ENCODE results near the gene MESP2. TPM values are rescaled to one million over a fixed set of nuclear protein-coding genes. Genes with fewer than 3 reads are reported as not detected.
A peak's percentile ranks its signal among the peaks of the same experiment; 100 is the strongest.

Gene MESP2
- total RNA-seq, 2 experiments from 2014 or later = not detected

DNA sequence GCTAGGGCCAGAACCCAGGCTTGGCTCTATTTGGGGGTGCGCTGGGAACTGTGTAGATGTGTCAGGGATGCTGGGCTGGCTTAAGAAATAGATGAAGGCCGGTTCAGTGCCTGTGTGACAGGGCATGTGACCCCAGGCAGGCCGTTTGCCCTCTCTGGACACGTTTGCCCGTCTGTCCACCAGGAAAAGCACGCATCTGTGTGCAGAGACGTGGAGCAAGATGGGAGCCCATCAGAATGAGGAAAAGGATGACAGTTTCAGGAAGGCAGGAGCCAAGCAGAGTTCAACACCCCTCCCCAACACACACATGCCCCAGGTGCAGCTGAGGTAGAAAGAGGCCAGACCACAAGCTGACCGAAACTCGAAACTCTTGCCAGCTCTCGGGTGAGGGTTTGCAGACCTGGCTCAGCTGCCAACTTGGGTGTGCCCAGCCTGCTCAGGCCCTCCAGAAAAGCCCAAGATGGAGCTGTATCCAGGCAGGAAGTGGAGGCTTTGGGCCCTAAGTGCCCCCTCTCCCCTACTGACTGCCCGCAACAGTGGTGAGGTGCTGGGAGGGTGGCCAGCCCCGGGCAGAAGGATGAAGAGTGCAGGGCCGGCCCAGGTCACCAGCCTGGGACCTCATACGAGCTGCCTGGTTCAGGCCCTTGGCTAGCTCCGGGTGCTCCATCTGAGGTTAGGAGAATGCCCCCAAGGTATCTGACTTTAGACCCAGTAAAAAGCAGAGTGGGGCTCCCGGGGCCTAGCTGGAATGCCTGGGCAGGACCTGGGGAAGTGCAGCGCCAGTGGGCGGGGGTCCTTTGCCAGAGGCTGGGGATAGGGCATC, 14.9 kb upstream of the MESP2 start:
- ChIA-PET POLR2A (interaction anchor here (0.6 to 1.4 kb wide), 5 partner anchors 12 to 565 kb away, joined by 3 to 5 read pairs (median 3); no protein-coding TSS in a partner anchor), CTCF (ENCODE audit: unreplicated experiment) (interaction anchor here (0.6 to 1.5 kb wide), 4 partner anchors 18 to 114 kb away, joined by 3 to 5 read pairs (median 4); no protein-coding TSS in a partner anchor)
- intact Hi-C loops (cut with micrococcal nuclease; ENCODE audit: unreplicated experiment) = loop anchor here (5.0 kb wide), 1 partner anchor 311 kb away; no protein-coding TSS in a partner anchor
- no peaks in the 10 kb centered on the region for H3K9me2 ChIP-seq (ENCODE audit: insufficient read depth, low read length)
- no peaks in the 10 kb centered on the region for H3K36me3 ChIP-seq (ENCODE audit: insufficient read depth, low read length)
- no peak overlapping the region for H3K4me2 ChIP-seq (ENCODE audit: low read length)
- no peaks in the 10 kb centered on the region for H3K4me1 ChIP-seq (ENCODE audit: insufficient read depth, low read length, poor library complexity, severe bottlenecking)
- TF ChIP-seq, protein P1, sequence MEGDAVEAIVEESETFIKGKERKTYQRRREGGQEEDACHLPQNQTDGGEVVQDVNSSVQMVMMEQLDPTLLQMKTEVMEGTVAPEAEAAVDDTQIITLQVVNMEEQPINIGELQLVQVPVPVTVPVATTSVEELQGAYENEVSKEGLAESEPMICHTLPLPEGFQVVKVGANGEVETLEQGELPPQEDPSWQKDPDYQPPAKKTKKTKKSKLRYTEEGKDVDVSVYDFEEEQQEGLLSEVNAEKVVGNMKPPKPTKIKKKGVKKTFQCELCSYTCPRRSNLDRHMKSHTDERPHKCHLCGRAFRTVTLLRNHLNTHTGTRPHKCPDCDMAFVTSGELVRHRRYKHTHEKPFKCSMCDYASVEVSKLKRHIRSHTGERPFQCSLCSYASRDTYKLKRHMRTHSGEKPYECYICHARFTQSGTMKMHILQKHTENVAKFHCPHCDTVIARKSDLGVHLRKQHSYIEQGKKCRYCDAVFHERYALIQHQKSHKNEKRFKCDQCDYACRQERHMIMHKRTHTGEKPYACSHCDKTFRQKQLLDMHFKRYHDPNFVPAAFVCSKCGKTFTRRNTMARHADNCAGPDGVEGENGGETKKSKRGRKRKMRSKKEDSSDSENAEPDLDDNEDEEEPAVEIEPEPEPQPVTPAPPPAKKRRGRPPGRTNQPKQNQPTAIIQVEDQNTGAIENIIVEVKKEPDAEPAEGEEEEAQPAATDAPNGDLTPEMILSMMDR (conservative IDR thresholded peaks at IDR 0.05; ENCODE audit: low read length) = peak; percentile 53
- no peak for TF ChIP-seq EZH2phosphoT487 (IDR thresholded peaks at IDR 0.05; ENCODE audit: borderline replicate concordance, low read depth, low read length)
- H4K20me1 ChIP-seq (ENCODE audit: insufficient read depth, low read length) = no peaks in the 10 kb centered on the region
- no peaks in the 10 kb centered on the region for H3K9me3 ChIP-seq (ENCODE audit: low read length)
- BruUV-seq (replicated peaks) = no TSS peak
- H3K4me3 ChIP-seq (ENCODE audit: low read depth, low read length, poor library complexity, severe bottlenecking) = no peak overlapping the region
- no peak overlapping the region for H3K27ac ChIP-seq (ENCODE audit: low read depth, low read length, poor library complexity, severe bottlenecking)
- H2AFZ ChIP-seq (ENCODE audit: low read length) = no peak overlapping the region
- no peak for DNase-seq (ENCODE audit: low spot score)
- H3K79me2 ChIP-seq (ENCODE audit: insufficient read depth, low read depth, low read length) = no peaks in the 10 kb centered on the region

DNA sequence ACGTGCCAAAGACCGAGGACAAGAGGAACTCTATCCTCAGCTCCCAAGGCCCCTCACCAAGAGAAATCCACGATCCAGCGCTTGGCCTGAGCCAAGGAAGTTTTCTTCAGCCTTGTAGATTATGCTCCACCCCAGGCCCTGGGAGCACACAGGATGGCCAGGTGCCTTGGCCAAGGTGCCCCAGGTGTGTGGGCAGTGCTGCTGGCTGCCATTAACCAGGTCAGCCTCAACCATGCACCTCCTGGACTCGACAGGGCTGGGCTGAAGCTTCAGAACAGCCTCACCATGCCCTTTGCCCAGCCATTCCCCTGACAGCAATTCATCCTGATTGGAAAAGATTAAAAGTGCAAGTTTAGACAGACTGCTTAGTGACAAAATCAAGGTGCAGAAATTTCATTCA, 14.2 kb upstream of the MESP2 start:
- intact Hi-C loops (cut with micrococcal nuclease; ENCODE audit: unreplicated experiment) = loop anchor here (2.0 to 5.0 kb wide), 2 partner anchors 241 to 310 kb away; no protein-coding TSS in a partner anchor
- DNase-seq (ENCODE audit: low spot score) = no peak
- ChIA-PET CTCF (ENCODE audit: unreplicated experiment) (interaction anchor here (0.8 kb wide), 1 partner anchor 113 kb away, joined by 3 read pairs; no protein-coding TSS in a partner anchor), POLR2A (interaction anchor here (0.9 to 1.3 kb wide), 2 partner anchors 11 to 113 kb away, joined by 3 to 5 read pairs; no protein-coding TSS in a partner anchor)
- Histone ChIP-seq H3K9me3 (ENCODE audit: low read length) (no peaks in the 10 kb centered on the region), H3K27ac (ENCODE audit: low read depth, low read length, poor library complexity, severe bottlenecking) (no peak overlapping the region), H3K4me2 (ENCODE audit: low read length) (no peak overlapping the region), H3K9me2 (ENCODE audit: insufficient read depth, low read length) (no peaks in the 10 kb centered on the region), H3K4me1 (ENCODE audit: insufficient read depth, low read length, poor library complexity, severe bottlenecking) (no peaks in the 10 kb centered on the region), H2AFZ (ENCODE audit: low read length) (no peak overlapping the region), H3K79me2 (ENCODE audit: insufficient read depth, low read depth, low read length) (no peaks in the 10 kb centered on the region), H3K4me3 (ENCODE audit: low read depth, low read length, poor library complexity, severe bottlenecking) (no peak overlapping the region), H4K20me1 (ENCODE audit: insufficient read depth, low read length) (no peaks in the 10 kb centered on the region), H3K36me3 (ENCODE audit: insufficient read depth, low read length) (no peaks in the 10 kb centered on the region)
- no peak for TF ChIP-seq EZH2phosphoT487 (IDR thresholded peaks at IDR 0.05; ENCODE audit: borderline replicate concordance, low read depth, low read length)
- TF ChIP-seq, protein P1 (conservative IDR thresholded peaks at IDR 0.05; ENCODE audit: low read length) = no peak
- no TSS peak for BruUV-seq (replicated peaks)

DNA sequence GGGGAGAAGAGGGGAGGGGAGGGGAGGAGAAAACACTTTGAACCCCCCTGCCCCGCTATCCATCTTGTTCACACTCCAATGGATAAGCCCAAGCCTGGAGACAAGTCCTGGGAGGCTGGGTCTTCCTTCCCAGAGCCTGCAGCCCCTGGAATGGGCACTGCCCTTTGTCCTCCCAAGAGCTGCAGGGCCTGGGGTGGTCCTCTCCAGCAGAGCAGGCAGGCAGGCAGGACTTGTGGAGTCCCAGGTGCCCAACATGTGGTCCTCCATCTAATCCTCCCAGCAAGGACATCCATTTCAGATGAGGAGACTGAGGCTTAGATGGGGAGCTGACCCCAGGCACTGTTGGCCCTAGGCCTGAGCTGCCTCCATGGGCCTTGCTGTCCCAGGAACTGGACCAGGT, 10.4 kb upstream of the MESP2 start:
- POLR2A ChIA-PET = interaction anchor here (0.7 kb wide), 1 partner anchor 9 kb away, joined by 5 read pairs; no protein-coding TSS in a partner anchor
- Histone ChIP-seq H4K20me1 (ENCODE audit: insufficient read depth, low read length) (no peaks in the 10 kb centered on the region), H3K4me1 (ENCODE audit: insufficient read depth, low read length, poor library complexity, severe bottlenecking) (no peaks in the 10 kb centered on the region), H3K27ac (ENCODE audit: low read depth, low read length, poor library complexity, severe bottlenecking) (no peak overlapping the region), H2AFZ (ENCODE audit: low read length) (no peak overlapping the region), H3K4me3 (ENCODE audit: low read depth, low read length, poor library complexity, severe bottlenecking) (no peak overlapping the region), H3K4me2 (ENCODE audit: low read length) (no peak overlapping the region), H3K36me3 (ENCODE audit: insufficient read depth, low read length) (no peaks in the 10 kb centered on the region), H3K9me2 (ENCODE audit: insufficient read depth, low read length) (no peaks in the 10 kb centered on the region), H3K79me2 (ENCODE audit: insufficient read depth, low read depth, low read length) (no peaks in the 10 kb centered on the region), H3K9me3 (ENCODE audit: low read length) (no peaks in the 10 kb centered on the region)
- no peak for DNase-seq (ENCODE audit: low spot score)
- no TSS peak for BruUV-seq (replicated peaks)
- CTCF ChIA-PET (ENCODE audit: unreplicated experiment) = no interaction called here
- intact Hi-C loops (cut with micrococcal nuclease; ENCODE audit: unreplicated experiment) = no loop called here
- no peak for TF ChIP-seq EZH2phosphoT487 (IDR thresholded peaks at IDR 0.05; ENCODE audit: borderline replicate concordance, low read depth, low read length)
- TF ChIP-seq, protein P1 (conservative IDR thresholded peaks at IDR 0.05; ENCODE audit: low read length) = no peak

Measured in OCI-LY7 (cell line).